T-helper 2 cell (primary cell): ENCODE data around the gene CDC16.
"Not testable (repeated sequence)": the region's sequence is repeated elsewhere in the genome, so short reads cannot be mapped to it uniquely, and the experiment has no call there.

Experiments used
- DNase-seq, 5 experiments: peaks; one replicate each; pipeline versions ENCODE4 v3.0.0 to v3.0.0-alpha.2; 2012 to 2022
- total RNA-seq, 2 donors: gene quantifications; one replicate each; lab custom pipeline; 2026; lab: John Stamatoyannopoulos, UW

CDC16 gene, protein sequence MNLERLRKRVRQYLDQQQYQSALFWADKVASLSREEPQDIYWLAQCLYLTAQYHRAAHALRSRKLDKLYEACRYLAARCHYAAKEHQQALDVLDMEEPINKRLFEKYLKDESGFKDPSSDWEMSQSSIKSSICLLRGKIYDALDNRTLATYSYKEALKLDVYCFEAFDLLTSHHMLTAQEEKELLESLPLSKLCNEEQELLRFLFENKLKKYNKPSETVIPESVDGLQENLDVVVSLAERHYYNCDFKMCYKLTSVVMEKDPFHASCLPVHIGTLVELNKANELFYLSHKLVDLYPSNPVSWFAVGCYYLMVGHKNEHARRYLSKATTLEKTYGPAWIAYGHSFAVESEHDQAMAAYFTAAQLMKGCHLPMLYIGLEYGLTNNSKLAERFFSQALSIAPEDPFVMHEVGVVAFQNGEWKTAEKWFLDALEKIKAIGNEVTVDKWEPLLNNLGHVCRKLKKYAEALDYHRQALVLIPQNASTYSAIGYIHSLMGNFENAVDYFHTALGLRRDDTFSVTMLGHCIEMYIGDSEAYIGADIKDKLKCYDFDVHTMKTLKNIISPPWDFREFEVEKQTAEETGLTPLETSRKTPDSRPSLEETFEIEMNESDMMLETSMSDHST
- total RNA-seq: 16.2 to 42.0 reads per million in 2 donors

DNA sequence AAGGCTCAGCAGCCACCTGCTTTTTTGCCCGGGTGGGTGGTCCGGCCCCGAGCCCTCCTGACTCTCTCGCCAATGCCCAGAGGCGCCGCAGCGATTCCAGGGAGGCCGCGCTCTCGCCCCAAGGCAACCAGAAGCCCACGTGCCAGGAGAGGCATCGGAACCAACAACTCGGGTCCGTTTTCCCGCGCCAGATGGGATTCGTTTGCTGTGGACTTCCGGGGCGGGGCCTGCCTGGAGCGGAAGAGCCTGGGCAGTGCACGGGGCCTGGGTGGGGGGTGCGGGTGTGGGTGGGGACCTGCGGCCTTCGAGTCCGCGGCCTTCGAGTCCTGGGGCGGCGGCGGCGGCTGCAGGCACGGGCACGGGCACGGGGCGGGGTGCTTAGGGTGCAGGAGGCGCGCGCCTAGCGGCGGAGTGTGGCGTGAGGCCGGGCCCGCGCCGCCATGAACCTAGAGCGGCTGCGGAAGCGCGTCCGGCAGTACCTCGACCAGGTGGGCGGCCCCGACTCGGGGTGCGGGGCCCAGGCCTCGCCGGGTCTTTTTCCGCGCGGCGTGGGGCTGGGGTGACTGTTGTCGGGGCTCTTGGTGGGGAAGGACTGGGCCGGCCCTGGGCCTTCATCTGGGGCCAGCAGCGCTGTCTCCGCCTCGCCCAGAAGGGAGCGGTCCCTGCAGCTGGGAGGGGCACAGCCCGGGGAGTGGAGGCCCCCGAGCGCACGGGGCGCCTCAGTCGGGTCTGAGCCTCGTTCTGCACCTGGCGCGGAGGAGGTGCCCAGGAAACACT is at the start of gene CDC16:
Gene CDC16 (plus strand): TSS at position 253 of the 777 bp plus-strand sequence. CDS start 188 bp downstream, at position 441.
- peak; percentile 47 to 91 (median 60) for DNase-seq

DNA sequence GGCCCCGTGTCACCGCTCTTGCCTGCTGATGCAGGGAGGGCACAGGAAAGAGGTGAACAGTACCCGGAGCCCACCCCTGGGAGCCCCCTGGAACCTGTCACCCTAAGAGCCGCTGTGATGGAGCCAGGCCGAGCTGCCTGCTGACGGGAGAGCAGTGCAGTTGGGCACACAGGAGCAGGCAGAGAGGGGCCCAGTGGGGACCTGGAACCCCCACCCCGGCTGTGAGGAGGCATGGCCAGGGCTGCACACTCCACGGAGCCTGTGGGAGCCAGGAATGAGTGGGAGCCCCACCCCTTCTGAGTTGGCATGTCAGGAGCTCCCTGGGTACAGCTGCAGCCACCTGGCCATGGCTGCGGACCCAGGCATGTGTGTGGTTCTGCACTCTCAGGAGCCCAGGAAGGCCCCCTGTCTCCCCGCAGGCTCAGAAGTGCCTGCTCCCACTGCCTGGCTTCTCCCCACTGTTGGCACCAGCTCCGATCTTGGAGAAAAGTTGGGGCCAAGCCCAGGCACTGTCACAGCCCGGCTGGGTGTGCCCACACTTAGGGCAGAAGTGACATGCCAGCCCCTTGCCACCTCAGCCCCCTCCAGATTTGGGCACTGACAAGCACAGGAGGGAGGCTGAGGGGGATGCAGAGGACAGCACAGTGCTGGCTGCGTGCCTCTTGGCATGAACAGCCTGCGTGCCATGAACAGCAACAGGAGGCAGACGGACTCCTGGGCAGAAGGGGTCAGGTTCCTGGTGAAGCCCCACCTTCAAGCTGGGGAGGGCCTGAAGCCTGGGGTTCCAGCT is 49.3 kb upstream of the CDC16 start:
- DNase-seq: no peak

DNA sequence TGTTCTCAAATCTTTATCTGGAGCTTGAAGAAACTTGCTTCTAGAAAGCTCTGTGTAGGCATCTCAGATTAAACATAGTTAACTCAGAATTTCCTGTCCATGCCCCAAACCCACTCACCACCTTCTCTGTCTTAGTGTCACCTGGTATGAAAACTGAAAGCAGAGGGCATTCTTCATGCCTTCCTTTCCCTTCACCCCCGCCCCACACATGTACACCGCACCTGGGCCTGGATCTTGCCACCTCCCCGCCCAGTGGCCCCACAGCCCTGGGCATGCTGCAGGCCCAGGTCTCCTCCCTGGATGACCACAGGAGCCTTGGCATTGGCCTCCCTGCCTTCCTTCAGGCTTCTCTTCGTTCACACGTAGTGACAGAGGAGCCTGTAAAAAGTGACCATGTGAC is 39.8 kb upstream of the CDC16 start:
- peak in 2 of 5 experiments; percentile 8 to 44 for DNase-seq

DNA sequence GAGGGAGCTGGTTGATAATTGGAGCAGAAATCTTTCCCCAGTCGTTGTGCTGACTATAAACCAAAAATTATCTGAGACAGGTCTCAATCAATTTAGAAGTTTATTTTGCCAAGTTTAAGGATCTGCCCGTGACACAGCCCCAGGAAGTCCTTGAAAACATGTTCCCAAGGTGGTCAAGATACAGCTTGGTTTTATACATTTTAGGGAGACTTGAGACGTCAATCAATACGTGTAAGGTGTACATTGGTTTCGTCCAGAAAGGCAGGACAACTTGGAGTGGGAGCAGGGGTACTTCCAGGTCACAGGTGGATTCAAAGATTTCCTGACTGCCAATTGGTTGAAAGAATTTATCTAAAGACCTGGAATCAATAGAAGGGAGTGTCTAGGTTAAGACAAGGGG is 38.1 kb upstream of the CDC16 start:
- no peak for DNase-seq

DNA sequence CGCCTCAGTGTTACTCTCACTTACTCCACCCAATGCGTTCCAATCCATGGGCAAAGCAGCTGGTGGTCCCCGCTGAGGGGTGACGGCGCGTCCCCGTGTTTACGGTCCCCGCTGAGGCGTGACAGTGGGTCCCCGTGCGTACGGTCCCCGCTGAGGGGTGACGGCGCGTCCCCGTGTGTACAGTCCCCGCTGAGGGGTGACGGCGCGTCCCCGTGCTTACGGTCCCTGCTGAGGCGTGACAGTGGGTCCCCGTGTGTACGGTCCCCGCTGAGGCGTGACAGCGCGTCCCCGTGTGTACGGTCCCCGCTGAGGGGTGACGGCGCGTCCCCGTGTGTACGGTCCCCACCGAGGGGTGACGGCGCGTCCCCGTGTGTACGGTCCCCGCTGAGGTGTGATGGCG is 36.1 kb upstream of the CDC16 start:
- DNase-seq: no peak

DNA sequence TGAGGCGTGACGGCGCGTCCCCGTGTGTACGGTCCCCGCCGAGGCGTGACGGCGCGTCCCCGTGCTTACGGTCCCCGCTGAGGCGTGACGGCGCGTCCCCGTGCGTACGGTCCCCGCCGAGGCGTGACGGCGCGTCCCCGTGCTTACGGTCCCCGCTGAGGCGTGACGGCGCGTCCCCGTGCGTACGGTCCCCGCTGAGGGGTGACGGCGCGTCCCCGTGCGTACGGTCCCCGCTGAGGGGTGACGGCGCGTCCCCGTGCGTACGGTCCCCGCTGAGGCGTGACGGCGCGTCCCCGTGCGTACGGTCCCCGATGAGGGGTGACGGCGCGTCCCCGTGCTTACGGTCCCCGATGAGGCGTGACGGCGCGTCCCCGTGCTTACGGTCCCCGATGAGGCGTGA is 35.2 kb upstream of the CDC16 start:
- not testable (repeated sequence) for DNase-seq

DNA sequence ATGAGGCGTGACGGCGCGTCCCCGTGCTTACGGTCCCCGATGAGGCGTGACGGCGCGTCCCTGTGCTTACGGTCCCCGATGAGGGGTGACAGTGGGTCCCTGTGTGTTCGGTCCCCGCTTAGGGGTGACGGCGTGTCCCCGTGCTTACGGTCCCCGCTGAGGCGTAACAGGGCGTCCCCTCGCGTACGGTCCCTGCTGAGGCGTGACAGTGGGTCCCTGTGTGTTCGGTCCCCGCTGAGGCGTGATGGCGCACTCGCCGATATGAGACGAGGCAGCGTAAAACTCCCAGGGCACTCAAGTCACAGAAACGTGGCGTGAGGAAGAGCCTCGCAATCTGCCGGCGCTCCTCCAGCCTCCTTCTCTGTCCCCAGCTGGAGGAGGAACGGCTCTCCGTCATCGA is 34.7 kb upstream of the CDC16 start:
- no peak for DNase-seq

DNA sequence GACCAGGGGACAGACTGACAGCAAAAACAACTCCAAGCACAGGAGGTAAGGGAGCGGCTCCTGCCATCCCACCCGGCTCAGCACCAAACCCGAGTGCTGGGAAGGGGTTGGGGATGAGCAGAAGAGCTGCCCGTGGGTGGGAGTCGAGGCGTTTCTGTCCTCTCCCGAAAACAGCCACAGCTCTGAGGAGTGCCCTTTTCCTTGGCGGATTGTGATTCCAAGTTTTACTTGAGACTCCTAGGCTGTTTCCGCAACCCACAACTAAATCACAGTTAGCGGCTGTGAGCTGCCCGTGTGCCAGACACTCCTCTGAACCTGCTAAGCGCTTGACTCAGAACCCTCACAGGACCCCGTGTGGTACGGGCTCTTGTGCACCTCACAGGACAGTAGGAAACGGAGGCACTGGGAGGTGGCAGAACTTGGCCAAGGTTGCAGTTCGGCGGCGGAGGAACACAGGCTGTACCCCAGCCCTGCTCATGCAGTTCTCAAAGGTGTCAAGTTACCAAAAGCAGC is 34.2 kb upstream of the CDC16 start:
- DNase-seq: no peak

DNA sequence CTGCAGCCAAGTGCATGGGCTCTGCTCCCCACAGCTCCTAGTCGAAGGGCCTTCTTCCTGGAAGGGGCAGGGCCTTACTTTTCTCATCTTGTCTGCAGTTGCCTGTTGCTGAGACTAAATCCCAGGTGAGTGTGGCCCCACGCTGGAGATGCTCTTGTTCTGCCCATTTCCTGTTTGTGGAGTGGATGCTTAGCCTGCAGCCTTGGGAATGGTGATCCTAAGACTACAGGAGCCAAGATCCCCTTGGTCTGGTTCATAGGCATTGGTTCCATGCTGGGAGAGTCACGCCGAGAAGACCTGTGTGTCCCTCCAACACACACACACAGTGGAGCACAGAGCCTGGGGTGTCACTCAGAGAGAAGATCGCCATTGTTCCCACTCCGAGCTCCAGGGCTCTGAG is 32.1 kb upstream of the CDC16 start:
- no peak for DNase-seq

DNA sequence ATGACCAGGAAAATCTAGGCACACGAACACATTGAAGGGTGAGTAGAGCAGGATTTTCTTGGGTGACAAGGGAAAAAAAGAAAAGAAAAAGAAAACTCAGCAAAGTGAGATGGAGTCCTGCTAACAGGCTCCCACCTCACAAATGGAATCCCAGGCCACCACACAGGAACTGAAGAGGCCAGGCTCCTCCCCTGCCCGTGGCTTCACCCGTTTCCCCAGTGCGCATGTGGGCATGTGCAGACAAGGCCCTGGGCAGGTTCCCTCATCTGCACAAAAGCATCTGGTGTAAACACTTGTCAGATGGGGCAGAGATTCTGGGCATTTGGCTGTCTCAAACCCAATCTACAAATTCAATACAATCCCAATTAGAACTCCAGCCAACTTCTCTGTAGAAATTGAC is 31.2 kb upstream of the CDC16 start:
- peak in 1 of 5 experiments; percentile 43 for DNase-seq

DNA sequence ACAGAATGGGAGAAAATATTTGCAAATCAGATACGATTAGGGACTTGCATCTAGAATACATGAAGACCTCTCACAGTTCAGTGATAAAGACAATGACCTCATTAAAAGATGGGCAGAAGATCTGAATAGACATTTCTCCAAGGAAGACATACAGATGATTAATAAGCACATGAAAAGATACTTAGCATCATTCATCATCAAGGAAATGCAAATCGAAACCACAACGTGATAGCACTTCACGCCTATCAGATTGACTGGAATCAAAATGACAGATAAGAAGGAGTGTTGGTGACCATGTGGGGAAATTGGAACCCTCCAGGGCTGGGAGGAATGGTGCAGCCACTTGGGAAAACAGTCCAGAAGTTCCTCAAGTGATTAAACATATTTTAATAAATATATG is 29.8 kb upstream of the CDC16 start:
- peak in 1 of 5 experiments; percentile 21 for DNase-seq

DNA sequence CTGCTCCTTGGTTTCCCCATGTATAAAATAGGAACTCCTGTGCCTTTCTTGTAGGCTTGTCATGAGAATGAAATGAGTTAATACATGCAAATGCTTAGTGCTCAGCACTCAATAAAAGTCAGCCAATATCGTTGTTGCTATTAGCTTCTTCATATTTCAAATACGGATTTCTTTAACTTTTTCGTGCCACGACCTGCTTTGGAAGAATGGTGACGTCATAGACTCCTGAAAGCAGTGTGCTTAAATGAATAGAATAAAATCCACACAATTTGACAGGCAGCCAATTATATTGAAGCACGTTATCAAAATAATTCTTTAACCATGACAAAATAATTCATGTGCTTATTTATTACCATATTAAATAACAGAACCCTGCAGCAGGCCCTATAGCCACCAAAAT is 26.6 kb upstream of the CDC16 start:
- no peak for DNase-seq

DNA sequence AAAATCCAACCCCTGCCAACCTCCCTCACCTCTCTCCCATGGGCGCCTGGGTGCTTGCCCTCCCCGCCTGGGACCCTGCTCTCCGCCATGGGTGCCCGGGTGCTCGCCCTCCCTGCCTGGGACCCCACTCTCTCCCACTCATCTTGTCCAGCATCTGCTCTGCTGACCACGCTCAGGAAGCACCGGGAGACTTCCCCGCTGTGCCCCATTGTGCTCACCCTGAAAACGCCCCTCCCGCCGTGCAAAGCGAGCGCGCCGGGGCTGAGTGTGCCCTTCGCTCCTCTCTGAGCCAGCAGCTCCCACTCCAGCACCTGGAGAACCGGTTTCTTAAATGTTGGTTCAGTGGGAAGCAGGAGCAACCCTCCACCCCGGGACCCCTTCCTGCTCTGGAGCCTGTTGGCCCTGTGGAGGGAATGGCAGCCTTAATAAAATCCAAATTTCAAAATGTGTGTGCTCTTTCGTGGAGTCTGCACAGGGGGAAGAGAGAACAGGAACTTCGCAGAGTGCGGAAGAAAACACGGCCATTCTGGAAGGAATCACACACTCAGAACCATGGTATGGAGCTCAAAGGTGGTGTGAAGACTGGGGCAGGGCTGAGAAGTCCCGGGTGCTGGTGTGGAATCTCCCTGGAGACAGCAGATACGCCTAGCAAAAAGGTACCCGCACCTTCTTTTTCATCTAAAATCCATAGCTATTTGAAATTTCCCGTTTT is 23.1 kb upstream of the CDC16 start:
- DNase-seq: no peak

DNA sequence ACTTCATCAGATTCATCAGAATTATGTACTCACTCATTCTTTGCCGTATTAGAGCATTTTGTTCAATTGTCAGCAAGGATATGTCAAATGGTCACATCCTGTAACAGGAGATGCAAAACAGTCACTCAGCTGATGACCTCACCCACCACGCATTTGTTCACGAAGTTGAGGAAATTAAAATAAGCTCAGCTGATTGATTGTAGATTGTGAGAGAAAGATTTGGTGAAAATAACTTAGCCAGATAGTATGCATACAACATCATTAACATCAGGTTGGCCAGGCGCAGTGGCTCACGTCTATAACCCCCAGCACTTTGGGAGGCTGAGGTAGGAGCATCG is 22.6 kb upstream of the CDC16 start:
- DNase-seq: peak in 1 of 5 experiments; percentile 21

DNA sequence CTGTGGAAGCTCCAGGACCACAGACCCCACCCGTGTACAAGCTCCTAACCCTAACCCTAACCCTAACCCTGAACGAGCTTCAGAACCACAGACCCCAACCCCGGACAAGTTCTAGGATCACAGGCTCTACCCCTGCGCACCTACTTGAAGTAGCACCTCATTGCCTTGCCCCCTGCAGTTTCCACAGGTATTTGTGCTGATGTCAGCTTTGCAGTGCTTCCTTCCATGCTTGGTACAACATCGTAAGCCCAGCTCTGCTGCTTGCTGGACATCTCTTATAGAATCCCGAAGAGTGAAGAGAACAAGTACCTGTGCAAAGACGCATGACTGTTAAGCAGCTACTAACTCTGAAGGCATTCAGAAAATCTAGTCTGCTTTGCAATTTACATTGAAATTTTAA is 20.7 kb upstream of the CDC16 start:
- DNase-seq: no peak

DNA sequence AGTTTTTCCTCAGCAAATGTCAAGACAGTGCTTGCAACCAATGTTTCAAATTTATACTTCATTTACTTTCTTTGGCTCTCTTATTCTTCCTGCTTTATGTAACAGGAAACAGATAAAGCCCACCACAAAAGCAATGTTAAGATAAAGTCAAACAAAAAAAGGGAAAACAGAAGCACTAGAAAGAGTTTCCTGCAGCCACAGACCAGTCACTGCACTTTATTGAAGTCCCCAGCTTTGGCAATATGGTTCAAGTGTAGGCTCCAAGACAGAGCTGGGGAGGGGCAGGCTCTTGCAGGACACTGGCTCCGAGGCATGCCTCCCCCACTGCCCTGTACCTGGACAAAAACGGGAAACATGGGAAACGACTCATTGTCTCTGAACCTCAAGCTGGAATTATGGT is 15.3 kb upstream of the CDC16 start:
- DNase-seq: no peak

DNA sequence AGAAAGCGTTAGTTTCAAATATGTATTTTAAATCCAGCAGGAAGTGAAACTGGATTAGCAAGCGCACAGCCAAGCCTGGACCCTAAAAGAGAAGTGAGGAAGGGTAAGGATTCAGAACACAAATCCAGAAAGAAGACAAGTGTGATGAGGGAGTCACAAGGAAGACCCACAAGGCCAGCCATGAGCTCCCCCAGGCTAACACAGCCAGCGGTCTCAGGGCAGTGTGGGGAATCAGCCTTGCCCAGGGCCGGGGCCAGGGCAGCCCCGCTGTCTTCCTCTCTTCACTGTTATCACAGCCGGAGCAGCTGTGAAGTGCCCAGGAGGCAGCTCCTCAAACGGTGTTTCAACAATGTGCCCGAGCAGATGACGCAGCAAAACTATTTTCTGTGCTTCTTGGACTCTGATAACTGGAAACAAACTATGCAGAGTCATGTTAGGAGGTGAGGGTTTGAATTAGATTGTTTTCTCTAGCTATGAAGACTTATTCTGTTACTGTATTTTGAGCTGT is 12.2 kb upstream of the CDC16 start:
- no peak for DNase-seq

DNA sequence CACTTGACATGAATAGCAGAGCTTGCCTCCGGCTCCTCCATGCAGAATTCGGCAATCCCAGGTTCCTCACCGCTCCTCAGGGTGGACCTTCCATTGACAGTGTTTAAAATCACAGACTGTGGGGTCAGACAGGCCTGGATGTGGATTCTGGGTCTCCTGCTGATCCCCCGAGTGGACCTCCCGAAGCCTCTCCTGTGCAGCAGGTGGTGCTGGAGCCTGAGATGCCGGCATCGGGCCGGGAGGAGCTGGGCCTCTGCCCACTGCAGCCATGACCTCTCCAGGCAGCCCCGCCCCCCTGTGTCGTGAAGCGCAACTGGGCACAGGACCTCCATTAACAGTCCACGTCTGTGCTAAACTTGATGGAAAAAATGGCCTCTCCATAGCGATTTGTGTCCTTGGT is 10.5 kb upstream of the CDC16 start:
- no peak for DNase-seq

DNA sequence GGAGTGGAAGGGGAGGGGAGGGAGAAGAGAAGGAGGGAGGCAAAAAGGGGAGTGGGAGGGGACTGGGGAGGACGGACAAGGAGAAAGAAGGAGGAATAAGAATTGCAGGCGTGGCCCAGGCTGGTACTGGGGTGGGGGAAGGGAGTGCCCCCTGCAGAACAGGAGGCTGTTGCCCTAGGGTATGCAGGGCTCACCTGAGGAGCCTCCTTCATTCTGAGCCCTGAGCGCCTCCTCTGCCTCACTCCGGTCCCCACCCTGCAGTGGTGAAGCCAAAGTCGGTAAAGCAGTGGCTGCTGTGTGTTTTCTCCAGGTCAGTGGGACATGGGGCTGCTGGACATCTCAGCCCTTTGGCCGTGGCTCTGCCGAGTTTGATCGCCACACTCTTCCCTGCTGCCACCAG is 9.1 kb upstream of the CDC16 start:
- no peak for DNase-seq

DNA sequence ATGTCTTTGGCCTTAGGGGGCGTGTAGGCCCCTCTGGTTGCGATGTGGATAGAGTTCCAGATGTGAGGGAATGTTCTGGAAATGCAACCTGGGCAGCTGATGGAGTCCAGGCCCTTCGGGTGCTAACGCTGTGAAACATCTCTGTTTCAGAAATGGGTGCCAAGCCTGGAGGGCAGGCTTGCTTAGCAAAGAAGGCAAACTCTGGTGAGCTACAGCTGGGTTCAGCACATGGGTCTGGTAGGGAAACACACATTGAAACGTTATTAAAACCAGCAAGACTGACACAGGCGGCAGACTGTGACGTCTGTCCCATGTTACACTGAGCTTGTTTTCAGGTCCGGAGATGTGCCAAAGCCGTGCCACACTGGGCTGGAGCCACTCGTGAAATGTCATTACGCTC is 8.6 kb upstream of the CDC16 start:
- peak in 2 of 5 experiments; percentile 9 to 15 for DNase-seq

DNA sequence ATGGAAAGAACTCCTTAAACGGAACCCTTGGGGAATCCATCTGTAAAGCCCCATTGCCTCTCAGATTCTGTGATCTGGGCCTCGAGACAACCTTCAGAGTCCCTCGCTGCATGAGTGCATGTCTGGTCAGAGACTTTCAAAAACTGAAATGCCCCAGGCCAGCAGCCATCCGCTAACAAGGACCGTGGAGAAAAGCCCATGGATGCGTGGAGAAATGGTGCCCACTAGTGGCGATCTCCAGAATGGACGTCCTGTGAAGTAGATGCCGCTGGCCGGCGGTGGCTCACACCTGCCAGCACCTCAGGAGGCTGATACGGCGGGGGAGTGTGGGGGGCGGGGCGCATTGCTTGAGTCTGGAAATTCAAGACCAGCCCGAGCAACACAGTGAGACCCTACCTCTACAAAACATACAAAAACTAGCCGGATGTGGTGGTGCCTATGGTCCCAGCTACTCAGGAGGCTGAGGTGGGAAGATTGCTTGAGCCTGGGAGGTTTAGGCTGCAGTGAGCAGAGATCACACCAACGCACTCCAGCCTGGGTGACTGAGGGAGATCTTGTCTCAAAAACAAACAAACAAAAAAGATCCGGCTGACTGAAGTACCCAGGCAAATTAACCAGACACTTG is 7.9 kb upstream of the CDC16 start:
- DNase-seq: peak; percentile 63 to 79 (median 74)
